Spleen (tissue), 11 donors: ENCODE measurements around the gene IL2RG. TPM values are rescaled to one million over a fixed set of nuclear protein-coding genes. Genes with fewer than 3 reads are reported as not detected.
A peak's percentile ranks its signal among the peaks of the same experiment; 100 is the strongest.

Experiments
- DNase-seq: peaks from one replicate; pipeline ENCODE4 v3.0.0-alpha.2; 2020
- H3K27ac ChIP-seq, 8 donors: fragments of 200-600 bp; sonication (generic) in 7 of 8; 1 replicate in 4 of 8; 2 replicates in 4 of 8; pipeline versions ENCODE4 v1.5.0 to v1.8.0; 2016 to 2021; ENCODE audit warnings: inconsistent platforms in 4 of 8, mild to moderate bottlenecking in 4 of 8, moderate library complexity in 1 of 8
- H3K27me3 ChIP-seq, 7 donors: fragments of 200-600 bp; sonication (generic) in 6 of 7; replicated peaks in 1 of 7; 1 replicate in 4 of 7; 2 replicates in 3 of 7; pipeline versions ENCODE4 v1.5.0 to v1.8.0; 2016 to 2021; ENCODE audit warnings: inconsistent platforms in 3 of 7, mild to moderate bottlenecking in 1 of 7
- H3K36me3 ChIP-seq, 6 donors: fragments of 200-600 bp; sonication (generic) in 5 of 6; 1 replicate in 4 of 6; 2 replicates in 2 of 6; pipeline versions ENCODE4 v1.5.0 to v1.8.0; 2016 to 2021; ENCODE audit warnings: inconsistent platforms in 2 of 6
- H3K4me1 ChIP-seq, 6 donors: fragments of 200-600 bp; sonication (generic) in 5 of 6; 1 replicate in 3 of 6; 2 replicates in 3 of 6; pipeline versions ENCODE4 v1.5.0 to v1.8.0; 2016 to 2021; ENCODE audit warnings: inconsistent platforms in 3 of 6
- H3K4me3 ChIP-seq, 8 donors: fragments of 200-600 bp; sonication (generic) in 7 of 8; 1 replicate in 4 of 8; 2 replicates in 4 of 8; pipeline versions ENCODE4 v1.5.0 to v1.8.0; 2016 to 2021; ENCODE audit warnings: inconsistent platforms in 4 of 8, mild to moderate bottlenecking in 4 of 8, moderate library complexity in 2 of 8
- H3K9me3 ChIP-seq, 8 donors: fragments of 200-600 bp; sonication (generic) in 7 of 8; 1 replicate in 4 of 8; 2 replicates in 4 of 8; pipeline versions ENCODE4 v1.5.0 to v1.8.0; 2016 to 2021; ENCODE audit warnings: inconsistent platforms in 4 of 8
- POLR2A ChIP-seq, 3 donors: fragments of 450-650 bp; IDR thresholded peaks; one replicate each; pipeline ENCODE4 v1.5.1; 2017; ENCODE audit warnings: antibody characterized with exemption in 3 of 3, mild to moderate bottlenecking in 1 of 3
- POLR2AphosphoS5 ChIP-seq, 3 donors: sonication (generic); formaldehyde crosslinking; IDR thresholded peaks; one replicate each; pipeline ENCODE4 v1.5.1; 2017; ENCODE audit warnings: antibody characterized with exemption in 3 of 3
- WGBS, 5 donors: extraction: QIAGEN DNeasy Blood & Tissue Kit in 3 of 5; methylation state at CpG; one replicate each; pipeline versions ENCODE4 v1.1.5 to v1.1.7; 2013 to 2018; 5-methylcytosine and 5-hydroxymethylcytosine counted together
- intact Hi-C: fragments of 100-400 bp; cut with DNase I; formaldehyde crosslinking; loops from one replicate; pipeline ENCODE4 v1.15.0; 2023; ENCODE audit warnings: low total_unique reads
- polyA plus RNA-seq, 3 donors: library from polyadenylated mRNA; stranded (reverse); fragments of 200-250 nt; gene quantifications; one replicate each; pipeline ENCODE4 v1.2.1, GENCODE V29; 2013
- total RNA-seq, 7 donors: library from RNA; depleted of rRNA in 3 of 7; stranded (reverse); fragments of >200 nt in 3 of 7; fragmentation: NEBNext Ultra II Directional in 4 of 7; extraction: Animal tissue kit (Norgen Biotek cat#: 25700) in 4 of 7; gene quantifications; one replicate each; pipeline versions ENCODE4 v1.1.0 to v1.2.1, GENCODE V29; 2016 to 2021
- TF ChIP-seq, protein P1 (sequence below), 11 experiments: fragments of 200-600 bp in 7 of 11; fragments of 450-650 bp in 4 of 11; sonication (generic) in 4 of 11; IDR thresholded peaks in 8 of 11; conservative IDR thresholded peaks in 3 of 11; 1 replicate in 7 of 11; 2 replicates in 4 of 11; pipeline versions ENCODE4 v1.4.0 to v1.8.0; 2016 to 2021; ENCODE audit warnings: antibody characterized with exemption in 11 of 11, inconsistent platforms in 4 of 11, mild to moderate bottlenecking in 1 of 11
- donor health status: healthy with polysubstance abuse.
- donor health status: DM: no; HTN: no; CAD: no; lungs with moderate emphysema.
- donor health status: DM: no; HTN: no; CAD: no.
- donor health status: Bipolar disorder and iron deficiency.
- donor health status: healthy.
- donor health status: DM: no; HTN: no; CAD: no.
- donor health status: DM: yes; HTN: yes; CAD: no.

The IL2RG gene
- total and polyA plus RNA-seq, 10 donors = 89.8 to 174 (median 124) TPM

DNA sequence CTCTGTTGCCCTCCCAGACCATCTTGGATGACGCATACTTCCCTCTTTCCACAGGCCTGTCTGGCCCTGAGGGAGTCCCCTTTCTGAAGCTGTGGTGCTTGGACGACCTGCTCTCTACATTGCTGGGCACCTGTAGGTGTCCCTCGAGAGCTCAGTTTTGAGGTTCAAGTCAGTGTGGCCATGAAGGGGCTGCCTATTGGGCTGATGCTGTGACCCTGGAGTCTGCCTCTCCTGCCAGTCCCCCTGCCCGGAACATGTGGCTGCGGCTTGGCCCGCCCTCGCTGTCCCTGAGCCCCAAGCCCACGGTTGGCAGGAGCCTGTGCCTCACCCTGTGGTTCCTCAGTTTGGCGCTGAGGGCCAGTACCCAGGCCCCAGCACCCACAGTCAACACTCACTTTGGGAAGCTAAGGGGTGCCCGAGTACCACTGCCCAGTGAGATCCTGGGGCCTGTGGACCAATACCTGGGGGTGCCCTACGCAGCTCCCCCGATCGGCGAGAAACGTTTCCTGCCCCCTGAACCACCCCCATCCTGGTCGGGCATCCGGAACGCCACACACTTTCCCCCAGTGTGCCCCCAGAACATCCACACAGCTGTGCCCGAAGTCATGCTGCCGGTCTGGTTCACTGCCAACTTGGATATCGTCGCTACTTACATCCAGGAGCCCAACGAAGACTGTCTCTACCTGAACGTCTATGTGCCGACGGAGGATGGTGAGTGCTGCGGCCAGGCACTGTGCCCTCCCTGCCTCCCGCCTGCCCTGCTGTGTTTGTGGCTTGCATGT lies 36.3 kb upstream of the IL2RG start:
- Histone ChIP-seq H3K4me3 (no peak overlapping the region), H3K4me1 (peaks cover 0 to 19% (median 2%) of the 10 kb centered on the region in 6 donors), H3K27ac (no peak overlapping the region), H3K9me3 (no peaks in the 10 kb centered on the region), H3K36me3 (peaks cover 0 to 14% (median under 1%) of the 10 kb centered on the region in 6 donors), H3K27me3 (no peaks in the 10 kb centered on the region)
- WGBS, 5 donors = 81 to 94% (median 84%) methylated on average over 19 to 28 of the region's 28 CpGs
- intact Hi-C loops = no loop called here
- DNase-seq = no peak
- TF ChIP-seq POLR2AphosphoS5 (IDR thresholded peaks at IDR 0.05) (peak in 1 of 3 donors; percentile 56), POLR2A (IDR thresholded peaks at IDR 0.05) (no peak)
- TF ChIP-seq, protein P1, sequence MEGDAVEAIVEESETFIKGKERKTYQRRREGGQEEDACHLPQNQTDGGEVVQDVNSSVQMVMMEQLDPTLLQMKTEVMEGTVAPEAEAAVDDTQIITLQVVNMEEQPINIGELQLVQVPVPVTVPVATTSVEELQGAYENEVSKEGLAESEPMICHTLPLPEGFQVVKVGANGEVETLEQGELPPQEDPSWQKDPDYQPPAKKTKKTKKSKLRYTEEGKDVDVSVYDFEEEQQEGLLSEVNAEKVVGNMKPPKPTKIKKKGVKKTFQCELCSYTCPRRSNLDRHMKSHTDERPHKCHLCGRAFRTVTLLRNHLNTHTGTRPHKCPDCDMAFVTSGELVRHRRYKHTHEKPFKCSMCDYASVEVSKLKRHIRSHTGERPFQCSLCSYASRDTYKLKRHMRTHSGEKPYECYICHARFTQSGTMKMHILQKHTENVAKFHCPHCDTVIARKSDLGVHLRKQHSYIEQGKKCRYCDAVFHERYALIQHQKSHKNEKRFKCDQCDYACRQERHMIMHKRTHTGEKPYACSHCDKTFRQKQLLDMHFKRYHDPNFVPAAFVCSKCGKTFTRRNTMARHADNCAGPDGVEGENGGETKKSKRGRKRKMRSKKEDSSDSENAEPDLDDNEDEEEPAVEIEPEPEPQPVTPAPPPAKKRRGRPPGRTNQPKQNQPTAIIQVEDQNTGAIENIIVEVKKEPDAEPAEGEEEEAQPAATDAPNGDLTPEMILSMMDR (IDR thresholded peaks at IDR 0.05 in 8 of 11, conservative IDR thresholded peaks at IDR 0.05 in 3 of 11) = no peak

DNA sequence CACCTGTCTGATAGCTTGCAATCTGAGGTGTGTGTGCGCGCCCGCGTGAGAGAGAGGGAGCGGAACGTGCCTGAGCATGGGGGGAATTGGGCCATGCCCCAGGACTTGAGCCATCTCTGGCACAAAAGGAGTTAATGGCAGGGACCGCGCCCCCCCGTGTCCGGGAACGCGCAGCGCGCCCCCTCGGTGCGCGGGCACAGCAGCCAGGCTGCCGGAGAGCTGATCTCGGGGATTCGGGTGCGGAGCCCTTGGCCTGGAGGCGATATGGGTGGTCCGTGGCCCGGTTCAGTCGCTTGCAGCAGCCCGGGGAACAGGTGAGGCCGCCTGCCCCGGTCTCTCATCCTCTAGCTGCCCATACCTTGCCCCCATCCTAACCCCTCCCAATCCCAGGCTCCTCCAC lies 33.3 kb upstream of the IL2RG start, which contains the start of gene NLGN3:
NLGN3 (plus strand) TSS at position 191 of the 400 bp plus-strand sequence. CDS start 2,909 bp downstream, outside the sequence.
- TF ChIP-seq POLR2AphosphoS5 (IDR thresholded peaks at IDR 0.05) (peak in 2 of 3 donors; percentile 72 to 78), POLR2A (IDR thresholded peaks at IDR 0.05) (no peak)
- peaks cover 0 to 44% (median 11%) of the 10 kb centered on the region in 6 donors for H3K36me3 ChIP-seq
- H3K9me3 ChIP-seq = no peaks in the 10 kb centered on the region
- 32 to 50% (median 44%) methylated on average over 1 to 28 of the region's 28 CpGs for WGBS, 5 donors
- no peak within 1 kb of the TSS for H3K27ac ChIP-seq
- no peak for DNase-seq
- no peaks in the 10 kb centered on the region for H3K27me3 ChIP-seq
- H3K4me1 ChIP-seq = peaks cover 0 to 19% (median 2%) of the 10 kb centered on the region in 6 donors
- intact Hi-C loops = no loop called here
- peak within 1 kb of the TSS in 1 of 8 donors; percentile 45 for H3K4me3 ChIP-seq

DNA sequence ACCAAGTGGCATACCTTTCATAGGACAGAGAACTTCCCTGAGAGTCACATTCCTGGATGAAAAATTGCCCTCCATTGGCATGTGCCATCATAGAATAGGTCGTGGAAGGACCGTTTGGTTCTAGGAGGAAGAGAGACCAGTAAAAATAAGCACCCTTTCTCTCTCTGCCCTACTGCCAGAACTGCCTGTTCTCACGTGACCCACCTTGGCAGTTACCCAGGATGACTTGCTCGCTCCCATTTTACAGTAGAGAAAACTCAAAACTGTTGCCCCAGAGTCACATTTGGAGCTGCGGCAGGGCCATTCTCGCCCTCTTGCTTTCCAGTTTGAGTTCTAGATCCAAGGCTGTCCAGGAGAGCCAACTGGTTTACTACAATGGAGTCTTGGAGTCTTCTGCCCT lies 32.1 kb upstream of the IL2RG start:
- H3K4me1 ChIP-seq = peaks cover 0 to 19% (median 2%) of the 10 kb centered on the region in 6 donors
- peaks cover 0 to 56% (median 17%) of the 10 kb centered on the region in 6 donors for H3K36me3 ChIP-seq
- no peak overlapping the region for H3K27ac ChIP-seq
- intact Hi-C loops = no loop called here
- H3K4me3 ChIP-seq = no peak overlapping the region
- DNase-seq = no peak
- H3K9me3 ChIP-seq = no peaks in the 10 kb centered on the region
- WGBS, 5 donors = 38 to 70% (median 52%) methylated on average over 3 to 6 of the region's 6 CpGs
- TF ChIP-seq POLR2AphosphoS5 (IDR thresholded peaks at IDR 0.05) = peak in 1 of 3 donors; percentile 7
- TF ChIP-seq, protein P1 (IDR thresholded peaks at IDR 0.05 in 8 of 11, conservative IDR thresholded peaks at IDR 0.05 in 3 of 11) = no peak
- no peak for TF ChIP-seq POLR2A (IDR thresholded peaks at IDR 0.05)
- no peaks in the 10 kb centered on the region for H3K27me3 ChIP-seq

DNA sequence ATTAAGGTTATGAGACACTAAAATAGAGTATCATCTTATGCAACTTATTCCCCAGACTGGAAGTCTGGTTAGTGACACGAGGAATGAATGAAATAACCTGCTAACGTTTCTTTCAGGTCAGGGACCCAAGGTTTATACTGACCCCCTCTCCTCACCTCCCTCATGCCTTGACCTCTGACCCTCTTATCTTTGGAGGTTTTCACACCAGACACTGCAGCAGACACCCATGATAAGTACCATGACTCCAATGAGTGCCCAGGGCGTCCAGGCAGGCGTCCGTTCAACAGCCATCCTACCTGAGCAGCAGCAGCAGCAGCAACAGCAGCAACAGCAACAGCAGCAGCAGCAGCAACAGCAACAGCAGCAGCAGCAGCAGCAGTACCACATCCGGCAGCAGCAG lies 29.1 kb upstream of the IL2RG start:
- whole genome bisulfite sequencing, 5 donors = 64 to 84% (median 77%) methylated on average over 3 to 6 of the region's 6 CpGs
- TF ChIP-seq POLR2AphosphoS5 (IDR thresholded peaks at IDR 0.05) (no peak), POLR2A (IDR thresholded peaks at IDR 0.05) (no peak)
- TF ChIP-seq, protein P1 (IDR thresholded peaks at IDR 0.05 in 8 of 11, conservative IDR thresholded peaks at IDR 0.05 in 3 of 11) = no peak
- H3K36me3 ChIP-seq = peaks cover 0 to 86% (median 42%) of the 10 kb centered on the region in 6 donors
- no peaks in the 10 kb centered on the region for H3K9me3 ChIP-seq
- DNase-seq = no peak
- H3K4me1 ChIP-seq = peaks cover 0 to 12% (median 0%) of the 10 kb centered on the region in 6 donors
- H3K27me3 ChIP-seq = no peaks in the 10 kb centered on the region
- intact Hi-C loops = no loop called here
- no peak overlapping the region for H3K27ac ChIP-seq
- H3K4me3 ChIP-seq = no peak overlapping the region
